GM12873 (cell line): ENCODE results near the gene MAD2L1BP.
A peak's percentile ranks its signal among the peaks of the same experiment; 100 is the strongest.

Source experiments
- TF ChIP-seq, protein P1 (sequence below): IDR thresholded peaks from 2 replicates; pipeline ENCODE4 v1.5.1; 2012; ENCODE audit warnings: low read depth, mild to moderate bottlenecking, moderate library complexity, low read length, control low read depth; ENCODE audit not compliant: insufficient read depth; ENCODE audit errors: missing control alignments

MAD2L1BP gene

DNA sequence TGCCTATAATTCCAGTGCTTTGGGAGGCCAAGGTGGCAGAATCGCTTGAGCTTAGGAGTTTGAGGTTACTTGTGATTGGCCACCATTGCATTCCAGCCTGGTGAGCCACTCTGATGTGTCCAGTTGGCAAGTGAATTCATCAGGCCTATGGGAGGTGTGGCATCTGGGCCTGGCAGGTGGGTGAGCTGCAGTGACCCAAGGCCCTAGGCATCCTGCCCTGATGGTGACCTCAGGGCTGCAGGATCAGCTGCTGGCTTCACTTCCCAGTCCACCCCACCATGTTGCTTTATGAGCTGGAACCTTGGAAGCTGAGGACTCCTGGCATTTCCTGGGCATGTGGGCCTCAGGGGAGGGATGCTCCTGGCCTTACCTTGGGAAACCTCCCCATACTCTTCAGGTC, 29.7 kb downstream of the MAD2L1BP start:
- TF ChIP-seq, protein P1, sequence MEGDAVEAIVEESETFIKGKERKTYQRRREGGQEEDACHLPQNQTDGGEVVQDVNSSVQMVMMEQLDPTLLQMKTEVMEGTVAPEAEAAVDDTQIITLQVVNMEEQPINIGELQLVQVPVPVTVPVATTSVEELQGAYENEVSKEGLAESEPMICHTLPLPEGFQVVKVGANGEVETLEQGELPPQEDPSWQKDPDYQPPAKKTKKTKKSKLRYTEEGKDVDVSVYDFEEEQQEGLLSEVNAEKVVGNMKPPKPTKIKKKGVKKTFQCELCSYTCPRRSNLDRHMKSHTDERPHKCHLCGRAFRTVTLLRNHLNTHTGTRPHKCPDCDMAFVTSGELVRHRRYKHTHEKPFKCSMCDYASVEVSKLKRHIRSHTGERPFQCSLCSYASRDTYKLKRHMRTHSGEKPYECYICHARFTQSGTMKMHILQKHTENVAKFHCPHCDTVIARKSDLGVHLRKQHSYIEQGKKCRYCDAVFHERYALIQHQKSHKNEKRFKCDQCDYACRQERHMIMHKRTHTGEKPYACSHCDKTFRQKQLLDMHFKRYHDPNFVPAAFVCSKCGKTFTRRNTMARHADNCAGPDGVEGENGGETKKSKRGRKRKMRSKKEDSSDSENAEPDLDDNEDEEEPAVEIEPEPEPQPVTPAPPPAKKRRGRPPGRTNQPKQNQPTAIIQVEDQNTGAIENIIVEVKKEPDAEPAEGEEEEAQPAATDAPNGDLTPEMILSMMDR = no peak

GRCh38 chr6:43666196-43666920, 30.7 kb downstream of the MAD2L1BP start:
- TF ChIP-seq, protein P1 = no peak

DNA sequence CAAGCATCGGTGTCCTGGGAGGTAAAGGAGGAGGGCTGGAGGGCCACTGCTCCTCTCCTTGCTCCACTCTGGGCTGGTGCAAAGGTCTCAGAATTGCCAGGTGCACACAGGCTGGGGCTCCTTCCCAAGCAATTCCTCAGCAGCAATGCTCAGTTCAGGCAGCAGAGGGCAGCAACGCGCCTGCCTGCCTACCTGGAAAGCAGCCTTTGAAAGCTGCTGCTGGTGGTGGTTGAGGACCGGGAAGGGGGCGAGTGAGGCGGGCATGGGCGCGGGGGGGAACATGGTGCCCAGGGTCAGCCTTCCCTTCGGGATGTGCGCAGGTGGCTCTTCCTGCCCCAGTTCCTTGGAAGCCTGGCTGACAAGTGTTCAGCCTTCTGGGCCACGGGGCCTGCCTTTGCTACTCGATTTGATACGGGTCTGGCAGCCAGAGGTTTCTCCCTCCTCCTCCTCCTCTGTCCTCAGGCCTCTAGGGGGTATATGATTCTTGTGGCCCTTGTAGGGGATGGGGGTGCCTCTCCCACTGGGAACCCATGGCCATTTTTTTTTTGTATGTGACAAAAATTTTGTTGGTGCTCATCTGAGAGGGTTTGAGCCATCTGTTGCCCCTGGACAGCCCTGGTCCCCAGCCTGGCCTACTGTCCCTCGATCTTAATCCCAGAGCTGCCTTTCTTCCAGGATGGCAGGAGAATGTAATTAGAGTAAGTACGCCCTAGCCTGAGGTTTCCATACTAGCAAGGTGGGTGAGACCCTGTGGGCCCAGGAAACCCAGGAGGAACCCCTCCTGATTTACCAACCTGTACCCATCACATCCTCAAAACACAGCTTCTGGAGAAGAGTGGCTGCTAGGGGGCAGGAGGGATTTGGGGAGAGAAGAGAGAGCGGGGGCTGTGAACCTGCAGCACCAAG, 31.9 kb downstream of the MAD2L1BP start:
- TF ChIP-seq, protein P1 = peak; percentile 99

DNA sequence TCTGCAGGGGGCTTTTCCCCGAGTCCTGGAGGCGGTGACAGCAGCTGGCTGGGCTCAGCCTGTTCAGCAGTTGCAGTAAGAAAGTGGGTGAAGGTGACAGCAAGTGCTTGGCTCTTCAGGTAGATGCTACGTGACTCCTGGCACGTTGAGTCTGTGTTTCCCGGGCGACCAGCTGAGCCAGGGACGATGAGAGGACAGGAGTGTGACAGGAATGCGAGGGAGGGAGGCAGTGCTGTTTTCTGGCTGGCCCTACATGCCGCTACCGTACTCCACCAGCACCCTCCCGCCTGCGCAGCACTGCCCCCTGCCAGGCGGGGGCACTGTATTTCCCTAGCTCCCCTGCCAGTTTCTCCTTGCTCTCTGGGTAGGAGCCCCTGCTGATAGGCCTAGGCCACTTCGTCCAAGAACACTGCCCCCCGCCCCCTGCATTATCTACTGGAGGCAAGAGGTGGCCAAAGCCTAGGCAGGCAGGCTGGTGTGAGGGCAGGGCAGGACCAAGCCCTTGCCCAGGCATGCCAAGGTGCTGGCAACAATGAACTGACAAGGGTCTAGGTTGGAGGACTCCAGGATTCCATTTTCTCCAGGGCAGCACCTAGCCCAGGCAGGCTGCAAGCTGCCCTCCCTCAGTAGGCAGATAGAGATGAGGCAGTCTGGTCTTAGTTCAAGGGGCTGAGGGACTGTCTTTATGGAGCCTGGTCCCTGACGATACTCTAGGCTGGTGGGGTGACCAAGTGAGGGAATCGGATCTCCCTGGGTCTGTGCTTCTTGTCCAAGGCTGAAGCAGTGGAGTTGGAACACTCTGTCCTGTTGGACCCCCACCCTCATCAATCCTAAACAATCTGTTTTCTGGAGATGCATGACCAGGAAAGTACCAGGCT, 32.8 kb downstream of the MAD2L1BP start:
- TF ChIP-seq, protein P1 = peak; percentile 73

GRCh38 chr6:43669050-43669921, 33.6 kb downstream of the MAD2L1BP start:
- TF ChIP-seq, protein P1 = no peak

- TF ChIP-seq, protein P1 = no peak
Measured at GRCh38 chr6:43669922-43670622, 34.4 kb downstream of the MAD2L1BP start.
